Measurements from ENCODE around the gene TPD52L1. TPM values are rescaled to one million over a fixed set of nuclear protein-coding genes. Genes with fewer than 3 reads are reported as not detected.

TPD52L1 gene
- total and polyA plus RNA-seq, 10 donors = 0.80 to 9.1 (median 3.9) TPM

DNA sequence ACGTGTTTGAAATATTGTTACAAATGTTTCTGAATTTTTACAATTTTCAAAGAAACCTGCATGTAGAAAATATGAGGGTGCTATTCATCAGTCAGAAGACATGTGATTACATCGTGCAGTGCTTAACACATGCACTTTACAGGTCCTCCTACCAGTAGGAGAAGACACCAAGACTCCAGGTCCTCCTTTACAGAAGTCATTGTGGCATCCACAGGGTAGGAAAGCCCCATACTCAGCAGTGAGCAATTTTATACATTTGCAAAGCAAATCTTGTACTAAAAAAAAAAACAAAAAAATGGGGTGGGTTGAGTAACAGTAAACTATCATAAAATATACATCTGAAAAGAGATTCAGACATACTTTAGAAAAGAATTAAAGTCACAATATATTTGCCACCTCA lies 14.0 kb downstream of the TPD52L1 start:
- no peaks in the 10 kb centered on the region for H3K27me3 ChIP-seq (replicated peaks in 1 of 7)
- intact Hi-C loops (cut with DNase I; ENCODE audit: low total_unique reads) = no loop called here
- 78 to 88% (median 84%) methylated on average over 2 of the region's 2 CpGs for WGBS, 5 donors
- H3K9me3 ChIP-seq = no peaks in the 10 kb centered on the region
- H3K36me3 ChIP-seq = no peaks in the 10 kb centered on the region
- no peaks in the 10 kb centered on the region for H3K4me1 ChIP-seq
- no peak overlapping the region for H3K27ac ChIP-seq
- TF ChIP-seq POLR2AphosphoS5 (IDR thresholded peaks at IDR 0.05) (no peak), POLR2A (IDR thresholded peaks at IDR 0.05) (no peak), CTCF (IDR thresholded peaks at IDR 0.05 in 8 of 11, conservative IDR thresholded peaks at IDR 0.05 in 3 of 11) (no peak)
- DNase-seq = no peak
- no peak overlapping the region for H3K4me3 ChIP-seq

DNA sequence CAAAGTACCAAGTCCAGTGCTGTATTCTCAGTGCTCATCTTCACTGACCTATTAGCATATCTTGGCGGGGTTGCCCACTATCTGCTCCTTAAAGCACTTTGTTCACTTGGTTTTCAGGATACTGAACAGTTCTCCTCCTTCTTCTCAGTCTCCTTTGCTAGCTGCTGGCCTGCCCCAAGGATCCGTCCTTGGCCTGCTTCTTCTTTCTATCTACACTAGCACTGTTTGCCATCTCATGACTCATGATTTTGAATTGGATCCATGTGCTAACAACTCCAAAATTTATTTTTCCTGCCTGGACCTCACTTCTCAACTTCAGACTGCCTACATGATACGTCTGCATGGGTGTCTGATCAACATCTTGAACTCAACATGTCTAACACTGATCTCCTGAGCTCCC lies 15.5 kb downstream of the TPD52L1 start:
- no peaks in the 10 kb centered on the region for H3K4me1 ChIP-seq
- no peak overlapping the region for H3K27ac ChIP-seq
- no peak overlapping the region for H3K4me3 ChIP-seq
- intact Hi-C loops (cut with DNase I; ENCODE audit: low total_unique reads) = no loop called here
- no peaks in the 10 kb centered on the region for H3K27me3 ChIP-seq (replicated peaks in 1 of 7)
- 78 to 94% (median 87%) methylated on average over 3 of the region's 3 CpGs for WGBS, 5 donors
- no peaks in the 10 kb centered on the region for H3K36me3 ChIP-seq
- no peak for DNase-seq
- H3K9me3 ChIP-seq = no peaks in the 10 kb centered on the region
- TF ChIP-seq POLR2A (IDR thresholded peaks at IDR 0.05) = no peak
- no peak for TF ChIP-seq POLR2AphosphoS5 (IDR thresholded peaks at IDR 0.05)
- no peak for TF ChIP-seq CTCF (IDR thresholded peaks at IDR 0.05 in 8 of 11, conservative IDR thresholded peaks at IDR 0.05 in 3 of 11)

GRCh38 chr6:125169522-125169921 lies 15.9 kb downstream of the TPD52L1 start:
- TF ChIP-seq CTCF (IDR thresholded peaks at IDR 0.05 in 8 of 11, conservative IDR thresholded peaks at IDR 0.05 in 3 of 11) = no peak
- TF ChIP-seq POLR2A (IDR thresholded peaks at IDR 0.05) = no peak
- TF ChIP-seq POLR2AphosphoS5 (IDR thresholded peaks at IDR 0.05) = no peak
- no peak overlapping the region for H3K4me3 ChIP-seq
- 70 to 89% (median 81%) methylated on average over 3 of the region's 3 CpGs for WGBS, 5 donors
- no peaks in the 10 kb centered on the region for H3K9me3 ChIP-seq
- no peaks in the 10 kb centered on the region for H3K36me3 ChIP-seq
- no peaks in the 10 kb centered on the region for H3K27me3 ChIP-seq (replicated peaks in 1 of 7)
- no peak overlapping the region for H3K27ac ChIP-seq
- H3K4me1 ChIP-seq = no peaks in the 10 kb centered on the region
- intact Hi-C loops (cut with DNase I; ENCODE audit: low total_unique reads) = no loop called here
- DNase-seq = no peak

DNA sequence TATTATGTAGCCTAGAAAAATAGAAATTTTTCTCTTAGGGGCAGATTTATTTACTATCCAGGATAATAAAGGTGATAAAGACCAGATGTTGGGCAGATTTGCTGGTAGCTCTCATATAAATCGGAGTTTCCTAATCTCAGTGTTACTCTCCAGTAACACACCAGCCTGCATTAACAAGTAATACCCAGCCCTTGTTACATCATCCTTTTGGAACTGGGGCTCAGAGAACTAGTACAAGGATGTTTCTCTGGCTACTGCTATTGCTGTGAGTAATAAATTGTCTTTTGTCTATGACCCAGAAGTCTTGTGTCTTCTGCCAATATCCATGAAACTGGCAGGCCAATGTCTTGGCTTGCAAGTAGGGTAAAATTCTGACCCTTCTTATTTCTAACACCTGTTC lies 16.8 kb downstream of the TPD52L1 start:
- no peak for DNase-seq
- no peak for TF ChIP-seq CTCF (IDR thresholded peaks at IDR 0.05 in 8 of 11, conservative IDR thresholded peaks at IDR 0.05 in 3 of 11)
- no peak for TF ChIP-seq POLR2A (IDR thresholded peaks at IDR 0.05)
- TF ChIP-seq POLR2AphosphoS5 (IDR thresholded peaks at IDR 0.05) = no peak
- Histone ChIP-seq H3K27me3 (replicated peaks in 1 of 7) (no peaks in the 10 kb centered on the region), H3K4me1 (no peaks in the 10 kb centered on the region), H3K9me3 (no peaks in the 10 kb centered on the region), H3K36me3 (no peaks in the 10 kb centered on the region), H3K4me3 (no peak overlapping the region), H3K27ac (no peak overlapping the region)
- 84 to 100% (median 94%) methylated on average over 1 of the region's 1 CpG for WGBS, 5 donors
- intact Hi-C loops (cut with DNase I; ENCODE audit: low total_unique reads) = no loop called here
